SK-N-MC (cell line): ENCODE results near the gene FAR2.

Experiments
- EZH2 ChIP-seq: fragments of 200-600 bp; sonication (generic); IDR thresholded peaks from one replicate; pipeline ENCODE4 v1.6.1; 2017; ENCODE audit warnings: antibody characterized with exemption
- POLR2AphosphoS5 ChIP-seq: IDR thresholded peaks from 2 replicates; pipeline ENCODE4 v1.6.1; 2012; ENCODE audit warnings: mild to moderate bottlenecking, low read depth, low read length, borderline replicate concordance

GRCh38 chr12:29145372-29146170 is 3.5 kb upstream of the FAR2 start:
- TF ChIP-seq EZH2 (no peak), POLR2AphosphoS5 (no peak)
